Kidney epithelial cell (primary cell): Measurements from ENCODE around the gene LRRC14B. TPM values are rescaled to one million over a fixed set of nuclear protein-coding genes. Genes with fewer than 3 reads are reported as not detected.

Source experiments
- DNase-seq: peaks from one replicate; pipeline ENCODE4 v3.0.0-alpha.2; 2010; ENCODE audit warnings: low read depth
- H3K27me3 ChIP-seq: 2 replicates; pipeline ENCODE4 v1.6.0; 2011; ENCODE audit warnings: low read length; ENCODE audit not compliant: control insufficient read depth, insufficient read depth
- H3K36me3 ChIP-seq: 2 replicates; pipeline ENCODE4 v1.5.1; 2011; ENCODE audit warnings: low read length; ENCODE audit not compliant: control insufficient read depth, insufficient read depth
- H3K4me3 ChIP-seq: 2 replicates; pipeline ENCODE4 v1.5.1; 2011; ENCODE audit warnings: low read depth, mild to moderate bottlenecking, control low read depth, low read length
- CTCF ChIP-seq: IDR thresholded peaks from 2 replicates; pipeline ENCODE4 v1.5.1; 2011; ENCODE audit warnings: mild to moderate bottlenecking, moderate library complexity, low read length, control low read depth, inconsistent platforms; ENCODE audit not compliant: insufficient read depth, poor library complexity, severe bottlenecking
- total RNA-seq: library from RNA; depleted of rRNA; stranded (reverse); fragments of >200 nt; gene quantifications from 2 replicates; pipeline ENCODE4 v1.2.3, GENCODE V29; 2015

The LRRC14B gene
- total RNA-seq, 1 donor from 2014 or later = not detected

GRCh38 chr5:169071-169727 is 22.1 kb upstream of the LRRC14B start:
- Histone ChIP-seq H3K36me3 (no peaks in the 10 kb centered on the region), H3K27me3 (peaks cover 2% of the 10 kb centered on the region), H3K4me3 (no peak overlapping the region)
- DNase-seq = no peak
- no peak for TF ChIP-seq CTCF

- no peaks in the 10 kb centered on the region for H3K36me3 ChIP-seq
- no peak for DNase-seq
- no peak overlapping the region for H3K4me3 ChIP-seq
- no peak for TF ChIP-seq CTCF
- peaks cover 2% of the 10 kb centered on the region for H3K27me3 ChIP-seq
Observed at GRCh38 chr5:169728-170094, 21.6 kb upstream of the LRRC14B start.

GRCh38 chr5:170971-171800 is 20.1 kb upstream of the LRRC14B start:
- no peak overlapping the region for H3K4me3 ChIP-seq
- peaks cover 2% of the 10 kb centered on the region for H3K27me3 ChIP-seq
- no peak for TF ChIP-seq CTCF
- no peak for DNase-seq
- H3K36me3 ChIP-seq = no peaks in the 10 kb centered on the region

- no peak for TF ChIP-seq CTCF
- peaks cover 5% of the 10 kb centered on the region for H3K27me3 ChIP-seq
- H3K36me3 ChIP-seq = no peaks in the 10 kb centered on the region
- H3K4me3 ChIP-seq = no peak overlapping the region
- no peak for DNase-seq
Observed at GRCh38 chr5:171801-172331, 19.4 kb upstream of the LRRC14B start.

GRCh38 chr5:172421-172820 is 18.9 kb upstream of the LRRC14B start:
- Histone ChIP-seq H3K4me3 (no peak overlapping the region), H3K27me3 (peaks cover 5% of the 10 kb centered on the region), H3K36me3 (no peaks in the 10 kb centered on the region)
- no peak for DNase-seq
- TF ChIP-seq CTCF = no peak

GRCh38 chr5:172841-173251 is 18.4 kb upstream of the LRRC14B start:
- peaks cover 5% of the 10 kb centered on the region for H3K27me3 ChIP-seq
- no peaks in the 10 kb centered on the region for H3K36me3 ChIP-seq
- TF ChIP-seq CTCF = no peak
- no peak overlapping the region for H3K4me3 ChIP-seq
- DNase-seq = no peak
